ENCODE measurements around the gene CALML3. TPM values are rescaled to one million over a fixed set of nuclear protein-coding genes. Genes with fewer than 3 reads are reported as not detected.

CALML3 gene
- total and polyA plus RNA-seq, 10 of the 15 experiments (the other 5 are each of a cell fraction or from before 2014, with no cell fraction given), result not detected

DNA sequence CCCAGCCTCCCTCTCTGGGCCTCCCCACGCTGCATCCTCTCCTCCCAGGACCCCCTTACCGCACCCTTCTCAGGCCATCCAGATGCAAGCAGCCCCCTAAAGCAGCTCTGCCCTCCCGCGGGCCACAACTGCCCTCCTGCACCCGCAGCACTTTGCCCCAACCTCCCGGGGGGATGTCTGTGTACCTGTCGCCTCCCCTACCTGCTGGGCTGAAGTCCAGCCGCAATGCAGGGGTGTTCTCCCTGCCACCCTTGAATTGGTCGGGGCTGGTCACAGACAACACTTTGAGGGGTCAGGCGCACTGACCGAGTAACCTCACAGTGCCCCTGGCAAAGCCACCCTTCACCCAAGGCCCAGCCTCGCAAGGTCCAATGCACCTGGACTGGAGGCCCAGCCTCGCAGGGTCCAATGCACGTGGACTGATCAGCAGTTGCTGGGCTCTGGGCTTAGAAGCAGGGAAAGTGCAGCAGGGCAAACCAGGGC is 17.1 kb upstream of the CALML3 start:
- DNase-seq (ENCODE audit: low read depth, low spot score) (no peak), FAIRE-seq (no peak), ATAC-seq (no peak)
- Histone ChIP-seq H3K79me2 (ENCODE audit: control insufficient read depth, insufficient read depth, low read length) (no peaks in the 10 kb centered on the region), H3K4me1 (ENCODE audit: control insufficient read depth, insufficient read depth, low read length) (no peaks in the 10 kb centered on the region), H2AFZ (ENCODE audit: control insufficient read depth, low read depth, low read length) (no peak overlapping the region), H3K4me3 (no peak overlapping the region), H3K27me3 (replicated peaks in 1 of 2; ENCODE audit: control insufficient read depth in 2 of 2, insufficient read depth in 2 of 2, low read length in 1 of 2) (peaks cover 0 to 7% of the 10 kb centered on the region in 2 experiments; a peak in 3 of 4 replicates), H3K4me2 (ENCODE audit: control insufficient read depth, insufficient read depth) (no peak overlapping the region), H4K20me1 (ENCODE audit: control insufficient read depth, insufficient read depth) (no peaks in the 10 kb centered on the region), H3K36me3 (ENCODE audit: control insufficient read depth in 2 of 2, insufficient read depth in 2 of 2, low read length in 1 of 2) (no peaks in the 10 kb centered on the region), H3K9me3 (replicated peaks; ENCODE audit: control insufficient read depth, insufficient read depth, low read length) (no peaks in the 10 kb centered on the region), H3K27ac (ENCODE audit: control insufficient read depth, insufficient read depth) (no peak overlapping the region), H3K9ac (ENCODE audit: control insufficient read depth, insufficient read depth, low read length) (no peak overlapping the region)
- in situ Hi-C loops (cut with MboI), result no loop called here
- TF ChIP-seq RB1 (IDR thresholded peaks at IDR 0.05; ENCODE audit: borderline replicate concordance), result no peak
- TF ChIP-seq JUNB (IDR thresholded peaks at IDR 0.05), result no peak
- no peak for TF ChIP-seq BMI1 (IDR thresholded peaks at IDR 0.05; ENCODE audit: borderline replicate concordance)
- TF ChIP-seq SMAD5 (IDR thresholded peaks at IDR 0.05; ENCODE audit: low read depth), result no peak
- TF ChIP-seq RELA (IDR thresholded peaks at IDR 0.05; ENCODE audit: borderline replicate concordance, partially characterized antibody), result no peak
- TF ChIP-seq ATF7 (IDR thresholded peaks at IDR 0.05; ENCODE audit: low read depth), result no peak
- no peak for TF ChIP-seq MTA3 (IDR thresholded peaks at IDR 0.05; ENCODE audit: borderline replicate concordance, low read length)
- no peak for TF ChIP-seq BCL11A (IDR thresholded peaks at IDR 0.05; ENCODE audit: low read depth, low read length)
- TF ChIP-seq TARDBP (IDR thresholded peaks at IDR 0.05; ENCODE audit: borderline replicate concordance), result no peak
- SMC1A ChIA-PET (ENCODE audit: uncharacterized antibody, unreplicated experiment), result no interaction called here
- intact Hi-C loops (cut with micrococcal nuclease; ENCODE audit: unreplicated experiment), result no loop called here
- RAD21 ChIA-PET (ENCODE audit: unreplicated experiment), result no interaction called here
- POLR2A ChIA-PET, result no interaction called here
- 56% methylated on average over 14 of the region's 14 CpGs for WGBS (ENCODE audit: insufficient coverage, insufficient replicate concordance, low lambda C conversion rate, missing lambda C conversion rate)
- no TSS peak for BruUV-seq (replicated peaks)
- CTCF ChIA-PET, result interaction anchor here (0.6 kb wide), 1 partner anchor 161 kb away, joined by 3 read pairs; no protein-coding TSS in a partner anchor

- no peak for FAIRE-seq
- no TSS peak for BruUV-seq (replicated peaks)
Observed at GRCh38 chr10:5508161-5508604, 16.6 kb upstream of the CALML3 start.

More at GRCh38 chr10:5508161-5508604, 16.6 kb upstream of the CALML3 start:
- no peaks in the 10 kb centered on the region for H4K20me1 ChIP-seq (ENCODE audit: control insufficient read depth, insufficient read depth)
- H3K4me3 ChIP-seq, result no peak overlapping the region
- H3K4me1 ChIP-seq (ENCODE audit: control insufficient read depth, insufficient read depth, low read length), result no peaks in the 10 kb centered on the region
- H3K79me2 ChIP-seq (ENCODE audit: control insufficient read depth, insufficient read depth, low read length), result no peaks in the 10 kb centered on the region
- SMC1A ChIA-PET (ENCODE audit: uncharacterized antibody, unreplicated experiment), result no interaction called here
- no peaks in the 10 kb centered on the region for H3K36me3 ChIP-seq (ENCODE audit: control insufficient read depth in 2 of 2, insufficient read depth in 2 of 2, low read length in 1 of 2)
- no peak overlapping the region for H3K4me2 ChIP-seq (ENCODE audit: control insufficient read depth, insufficient read depth)
- intact Hi-C loops (cut with micrococcal nuclease; ENCODE audit: unreplicated experiment), result no loop called here
- H3K27ac ChIP-seq (ENCODE audit: control insufficient read depth, insufficient read depth), result no peak overlapping the region
- ATAC-seq, result no peak
- RAD21 ChIA-PET (ENCODE audit: unreplicated experiment), result no interaction called here
- TF ChIP-seq KAT2A (conservative IDR thresholded peaks at IDR 0.05; ENCODE audit: control insufficient read depth, low read depth, low read length), result no peak
- no peak for TF ChIP-seq NR2F1 (conservative IDR thresholded peaks at IDR 0.05)
- no peak for TF ChIP-seq NFXL1 (IDR thresholded peaks at IDR 0.05; ENCODE audit: borderline replicate concordance)
- no peak for TF ChIP-seq EP300 (IDR thresholded peaks at IDR 0.05; ENCODE audit: borderline replicate concordance in 1 of 2, control insufficient read depth in 1 of 2, low read depth in 2 of 2, low read length in 2 of 2)
- no peak for TF ChIP-seq ZBED1 (IDR thresholded peaks at IDR 0.05; ENCODE audit: borderline replicate concordance)
- no peak for TF ChIP-seq PBX3 (IDR thresholded peaks at IDR 0.05; ENCODE audit: insufficient replicate concordance, low read depth, low read length)
- no peak for TF ChIP-seq BMI1 (IDR thresholded peaks at IDR 0.05; ENCODE audit: borderline replicate concordance)
- no peak for TF ChIP-seq ZBTB33 (IDR thresholded peaks at IDR 0.05)
- no peak for TF ChIP-seq ZSCAN29 (IDR thresholded peaks at IDR 0.05)
- in situ Hi-C loops (cut with MboI), result no loop called here
- DNase-seq (ENCODE audit: low read depth, low spot score), result no peak
- CTCF ChIA-PET, result interaction anchor here (0.6 kb wide), 1 partner anchor 161 kb away, joined by 3 read pairs; no protein-coding TSS in a partner anchor
- H3K9ac ChIP-seq (ENCODE audit: control insufficient read depth, insufficient read depth, low read length), result no peak overlapping the region
- POLR2A ChIA-PET, result no interaction called here
- H2AFZ ChIP-seq (ENCODE audit: control insufficient read depth, low read depth, low read length), result no peak overlapping the region
- H3K27me3 ChIP-seq (replicated peaks in 1 of 2; ENCODE audit: control insufficient read depth in 2 of 2, insufficient read depth in 2 of 2, low read length in 1 of 2), result peaks cover 0 to 7% of the 10 kb centered on the region in 2 experiments; a peak in 3 of 4 replicates
- no peaks in the 10 kb centered on the region for H3K9me3 ChIP-seq (replicated peaks; ENCODE audit: control insufficient read depth, insufficient read depth, low read length)
- WGBS (ENCODE audit: insufficient coverage, insufficient replicate concordance, low lambda C conversion rate, missing lambda C conversion rate), result 54% methylated on average over 18 of the region's 18 CpGs

All from GM12878 (cell line).